ENCODE data around the gene RAD51B. TPM values are rescaled to one million over a fixed set of nuclear protein-coding genes. Genes with fewer than 3 reads are reported as not detected.

The RAD51B gene
- total RNA-seq, 4 donors from 2014 or later = 14.0 to 16.4 (median 14.8) TPM

GRCh38 chr14:68176687-68177086 lies 357.1 kb downstream of the RAD51B start:
- intact Hi-C loops (cut with DNase I) = no loop called here
- 96% methylated on average over 1 of the region's 1 CpG for WGBS, 2 donors
- Histone ChIP-seq H3K4me3 (replicated peaks in 1 of 3) (no peak overlapping the region), H3K27me3 (no peaks in the 10 kb centered on the region), H3K4me1 (peaks cover 0 to 24% of the 10 kb centered on the region in 2 donors), H3K36me3 (no peaks in the 10 kb centered on the region), H3K27ac (peak overlapping the region in 1 of 3 donors; percentile 37), H3K9me3 (no peaks in the 10 kb centered on the region)
- no peak for TF ChIP-seq POLR2A (IDR thresholded peaks at IDR 0.05)
- TF ChIP-seq CTCF (IDR thresholded peaks at IDR 0.05) = no peak
- no peak for DNase-seq

- no peaks in the 10 kb centered on the region for H3K27me3 ChIP-seq
- H3K9me3 ChIP-seq = no peaks in the 10 kb centered on the region
- peak; percentile 50 to 53 for DNase-seq
- H3K36me3 ChIP-seq = no peaks in the 10 kb centered on the region
- intact Hi-C loops (cut with DNase I) = no loop called here
- H3K4me3 ChIP-seq (replicated peaks in 1 of 3) = no peak overlapping the region
- peak overlapping the region in 1 of 3 donors; percentile 37 for H3K27ac ChIP-seq
- WGBS, 2 donors = 26 to 31% methylated on average over 3 of the region's 3 CpGs
- H3K4me1 ChIP-seq = peaks cover 0 to 22% of the 10 kb centered on the region in 2 donors
- no peak for TF ChIP-seq CTCF (IDR thresholded peaks at IDR 0.05)
- no peak for TF ChIP-seq POLR2A (IDR thresholded peaks at IDR 0.05)
These were observed 358.1 kb downstream of the RAD51B start for GRCh38 chr14:68177728-68178127.

- Histone ChIP-seq H3K27me3 (no peaks in the 10 kb centered on the region), H3K4me1 (peaks cover 0 to 17% of the 10 kb centered on the region in 2 donors), H3K27ac (no peak overlapping the region), H3K4me3 (replicated peaks in 1 of 3) (no peak overlapping the region), H3K9me3 (no peaks in the 10 kb centered on the region), H3K36me3 (no peaks in the 10 kb centered on the region)
- intact Hi-C loops (cut with DNase I) = no loop called here
- no peak for TF ChIP-seq POLR2A (IDR thresholded peaks at IDR 0.05)
- no peak for TF ChIP-seq CTCF (IDR thresholded peaks at IDR 0.05)
- WGBS, 2 donors = 83 to 88% methylated on average over 2 of the region's 2 CpGs
- no peak for DNase-seq
These were observed 358.7 kb downstream of the RAD51B start for GRCh38 chr14:68178282-68178681.

- intact Hi-C loops (cut with DNase I) = no loop called here
These were observed 362.1 kb downstream of the RAD51B start for GRCh38 chr14:68181519-68182326.

More at GRCh38 chr14:68181519-68182326, 362.1 kb downstream of the RAD51B start:
- Histone ChIP-seq H3K4me1 (peaks cover 0 to 17% of the 10 kb centered on the region in 2 donors), H3K4me3 (replicated peaks in 1 of 3) (no peak overlapping the region), H3K27ac (no peak overlapping the region), H3K9me3 (no peaks in the 10 kb centered on the region), H3K36me3 (no peaks in the 10 kb centered on the region), H3K27me3 (no peaks in the 10 kb centered on the region)
- no peak for DNase-seq
- 82 to 84% methylated on average over 3 of the region's 3 CpGs for WGBS, 2 donors
- no peak for TF ChIP-seq CTCF (IDR thresholded peaks at IDR 0.05)
- TF ChIP-seq POLR2A (IDR thresholded peaks at IDR 0.05) = no peak

Measured in thyroid gland (tissue), 4 donors.